Rectal smooth muscle tissue (tissue), 1 donor: ENCODE measurements around the gene SOX12.
"Not testable (repeated sequence)": the region's sequence is repeated elsewhere in the genome, so short reads cannot be mapped to it uniquely, and the experiment has no call there.

Experiments used
- H3K27ac ChIP-seq: one replicate; pipeline ENCODE4 v1.7.0; 2013; ENCODE audit warnings: low read depth, low read length, inconsistent platforms
- H3K27me3 ChIP-seq: one replicate; pipeline ENCODE4 v1.7.0; 2013; ENCODE audit warnings: low read length; ENCODE audit not compliant: control insufficient read depth, insufficient read depth
- H3K36me3 ChIP-seq: one replicate; pipeline ENCODE4 v1.7.0; 2013; ENCODE audit warnings: low read length; ENCODE audit not compliant: control insufficient read depth, insufficient read depth
- H3K4me1 ChIP-seq: one replicate; pipeline ENCODE4 v1.7.0; 2013; ENCODE audit warnings: low read length; ENCODE audit not compliant: control insufficient read depth, insufficient read depth
- H3K4me3 ChIP-seq: one replicate; pipeline ENCODE4 v1.7.0; 2013; ENCODE audit warnings: low read length
- H3K9ac ChIP-seq: one replicate; pipeline ENCODE4 v1.7.0; 2013; ENCODE audit warnings: low read length

The SOX12 gene

GRCh38 chr20:364905-365794 is 39.8 kb downstream of the SOX12 start:
- Histone ChIP-seq H3K4me1 (no peaks in the 10 kb centered on the region), H3K36me3 (no peaks in the 10 kb centered on the region), H3K4me3 (no peak overlapping the region), H3K27ac (no peak overlapping the region), H3K9ac (no peak overlapping the region), H3K27me3 (no peaks in the 10 kb centered on the region)

DNA sequence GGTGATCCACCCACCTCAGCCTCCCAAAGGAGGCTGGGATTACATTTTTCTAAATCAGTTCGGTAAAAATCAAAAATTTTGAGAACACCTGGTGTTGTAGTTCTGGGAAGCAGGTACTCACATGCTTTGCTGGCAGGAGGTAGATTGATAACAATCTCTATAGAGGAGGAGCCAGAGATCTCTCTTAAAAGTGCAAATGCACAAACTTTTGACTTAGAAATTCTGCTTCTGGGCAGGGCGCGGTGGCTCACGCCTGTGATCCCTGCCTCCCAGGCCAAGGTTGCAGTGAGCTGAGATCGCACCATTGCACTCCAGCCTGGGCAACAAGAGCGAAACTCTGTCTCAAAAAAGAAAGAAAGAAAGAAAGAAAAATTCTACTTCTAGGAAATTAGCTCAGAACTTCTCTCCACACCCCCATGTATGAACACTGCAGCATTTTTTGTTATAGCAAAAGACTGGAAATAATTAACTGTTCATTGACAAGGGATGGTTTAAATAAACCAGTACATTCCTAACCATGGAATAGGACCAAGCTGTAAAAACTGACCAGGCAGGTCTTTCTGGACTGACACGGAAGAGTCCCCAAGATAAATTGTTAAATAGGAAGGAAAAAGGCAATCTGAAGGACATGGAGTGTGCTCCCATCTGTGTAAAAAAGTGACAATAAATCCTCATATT is 40.8 kb downstream of the SOX12 start:
- no peak overlapping the region for H3K4me3 ChIP-seq
- H3K27ac ChIP-seq, result no peak overlapping the region
- no peaks in the 10 kb centered on the region for H3K36me3 ChIP-seq
- H3K27me3 ChIP-seq, result no peaks in the 10 kb centered on the region
- H3K4me1 ChIP-seq, result no peaks in the 10 kb centered on the region
- no peak overlapping the region for H3K9ac ChIP-seq

DNA sequence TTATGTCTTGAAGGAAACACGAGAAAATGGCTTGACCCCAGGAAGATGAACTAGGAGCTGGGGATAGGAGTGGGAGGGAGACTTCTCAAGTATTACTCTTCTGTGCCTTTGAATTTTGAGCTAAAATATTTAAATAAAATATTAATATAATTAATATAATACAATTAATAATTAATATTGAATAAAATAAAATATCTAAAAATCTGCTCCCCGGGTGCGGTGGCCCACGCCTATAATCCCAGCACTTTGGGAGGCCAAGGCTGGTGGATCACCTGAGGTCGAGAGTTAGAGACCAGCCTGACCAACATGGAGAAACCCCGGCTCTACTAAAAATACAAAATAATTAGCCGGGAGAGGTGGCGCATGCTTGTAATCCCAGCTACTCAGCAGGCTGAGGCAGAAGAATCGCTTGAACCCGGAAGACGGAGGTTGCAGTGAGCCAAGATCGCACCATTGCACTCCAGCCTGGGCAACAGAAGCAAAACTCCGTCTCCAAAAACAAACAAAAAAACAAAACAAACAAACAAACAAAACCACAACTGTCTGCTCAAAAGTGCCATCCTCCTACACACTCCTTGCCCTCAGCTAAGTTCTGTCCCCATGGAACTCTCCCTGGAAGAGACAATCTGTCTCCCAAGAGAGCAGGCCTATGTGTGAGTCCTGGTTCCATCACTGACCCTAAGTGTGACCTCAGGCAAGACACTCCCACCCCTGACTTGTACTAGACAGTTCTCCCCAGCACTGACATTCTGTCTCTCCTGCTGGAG is 41.5 kb downstream of the SOX12 start:
- Histone ChIP-seq H3K4me3 (no peak overlapping the region), H3K27me3 (no peaks in the 10 kb centered on the region), H3K4me1 (no peaks in the 10 kb centered on the region), H3K27ac (no peak overlapping the region), H3K9ac (no peak overlapping the region), H3K36me3 (no peaks in the 10 kb centered on the region)

GRCh38 chr20:367486-367887 is 42.1 kb downstream of the SOX12 start:
- no peak overlapping the region for H3K27ac ChIP-seq
- no peak overlapping the region for H3K9ac ChIP-seq
- no peaks in the 10 kb centered on the region for H3K4me1 ChIP-seq

DNA sequence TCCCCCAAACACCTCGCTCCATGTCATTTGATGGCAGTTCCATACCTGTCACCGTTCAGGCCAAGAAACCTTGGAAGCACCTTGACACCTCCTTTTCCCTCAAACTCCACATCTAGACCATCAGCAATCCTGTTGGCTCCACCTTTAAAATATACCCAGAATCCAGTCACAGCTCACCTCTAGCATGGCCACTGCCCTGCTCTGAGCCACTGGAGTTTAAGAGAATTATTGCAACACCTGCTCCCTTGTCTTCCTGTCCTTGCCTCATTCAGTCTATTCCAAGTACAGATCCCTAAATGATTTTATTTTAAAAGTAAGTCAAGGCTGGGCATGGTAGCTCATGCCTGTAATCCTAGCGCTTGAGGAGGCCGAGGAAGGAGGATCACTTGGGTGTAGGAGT is 43.6 kb downstream of the SOX12 start:
- Histone ChIP-seq H3K27me3 (no peaks in the 10 kb centered on the region), H3K27ac (no peak overlapping the region), H3K36me3 (no peaks in the 10 kb centered on the region), H3K4me3 (no peak overlapping the region), H3K9ac (no peak overlapping the region), H3K4me1 (no peaks in the 10 kb centered on the region)

More at GRCh38 chr20:367486-367887, 42.1 kb downstream of the SOX12 start:
- Histone ChIP-seq H3K4me3 (no peak overlapping the region), H3K36me3 (no peaks in the 10 kb centered on the region), H3K27me3 (no peaks in the 10 kb centered on the region)

DNA sequence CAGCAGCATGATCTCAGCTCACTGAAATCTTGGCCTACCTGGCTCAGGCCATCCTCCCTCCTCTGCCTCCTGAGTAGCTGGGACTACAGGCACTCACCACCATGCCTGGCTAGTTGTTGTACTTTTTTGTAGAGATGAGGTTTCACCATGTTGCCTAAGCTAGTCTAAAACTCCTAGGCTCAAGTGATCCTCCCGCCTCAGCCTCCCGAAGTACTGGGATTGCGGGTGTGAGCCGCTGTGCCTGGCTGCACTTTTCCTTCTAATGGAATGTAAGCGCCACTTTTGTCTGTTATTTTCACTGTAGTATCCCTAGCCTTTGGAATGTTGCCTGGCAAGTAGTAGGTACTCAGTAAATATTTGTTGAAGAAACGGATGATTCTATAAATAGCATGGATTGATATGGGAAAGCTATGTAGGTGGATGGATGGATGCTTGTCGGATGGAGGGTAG is 44.8 kb downstream of the SOX12 start:
- no peaks in the 10 kb centered on the region for H3K27me3 ChIP-seq
- no peaks in the 10 kb centered on the region for H3K36me3 ChIP-seq
- no peak overlapping the region for H3K4me3 ChIP-seq
- H3K9ac ChIP-seq, result no peak overlapping the region
- H3K4me1 ChIP-seq, result no peaks in the 10 kb centered on the region
- H3K27ac ChIP-seq, result no peak overlapping the region

DNA sequence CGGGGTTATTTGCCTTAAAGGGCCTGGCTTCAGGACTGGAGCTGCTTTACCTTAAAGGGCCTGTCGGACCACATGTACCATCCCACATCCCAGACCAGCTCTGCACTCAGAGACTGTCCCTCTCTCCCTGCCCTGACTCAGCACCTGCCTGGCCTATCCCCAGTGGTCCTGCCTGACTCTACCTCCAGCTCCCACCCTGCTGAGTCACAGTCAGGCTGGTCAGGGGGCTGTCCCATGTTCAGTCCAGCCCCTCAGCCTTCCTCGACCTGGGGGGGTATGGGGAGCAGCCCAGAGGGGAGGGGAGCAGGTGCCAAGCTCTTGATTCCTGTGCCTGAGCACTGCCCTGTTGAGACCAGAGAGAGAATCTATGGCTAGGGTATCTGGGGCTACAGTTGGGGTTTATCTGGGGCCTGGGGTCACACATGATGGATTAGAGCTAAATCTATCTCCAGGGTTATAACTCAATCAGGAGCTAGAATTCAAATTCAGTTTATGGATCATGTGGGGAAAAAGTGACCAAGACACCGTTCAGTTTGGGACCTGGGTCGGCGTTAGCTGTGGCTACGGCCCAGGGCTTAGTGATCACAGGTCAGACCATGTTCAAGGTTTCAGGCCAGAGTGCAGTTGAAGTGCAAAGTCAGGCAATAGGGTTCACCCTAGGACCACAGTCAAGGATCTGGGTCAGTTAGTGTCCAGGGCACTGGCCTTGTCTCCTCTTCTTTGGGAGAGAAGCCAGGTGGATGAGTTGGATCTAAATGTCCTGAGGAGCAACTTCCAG is 45.8 kb downstream of the SOX12 start:
- Histone ChIP-seq H3K9ac (no peak overlapping the region), H3K4me1 (no peaks in the 10 kb centered on the region), H3K27ac (no peak overlapping the region), H3K36me3 (no peaks in the 10 kb centered on the region), H3K27me3 (no peaks in the 10 kb centered on the region), H3K4me3 (no peak overlapping the region)

GRCh38 chr20:371755-372542 is 46.6 kb downstream of the SOX12 start:
- Histone ChIP-seq H3K27ac (no peak overlapping the region), H3K4me1 (no peaks in the 10 kb centered on the region), H3K27me3 (no peaks in the 10 kb centered on the region), H3K36me3 (no peaks in the 10 kb centered on the region), H3K4me3 (no peak overlapping the region), H3K9ac (no peak overlapping the region)

DNA sequence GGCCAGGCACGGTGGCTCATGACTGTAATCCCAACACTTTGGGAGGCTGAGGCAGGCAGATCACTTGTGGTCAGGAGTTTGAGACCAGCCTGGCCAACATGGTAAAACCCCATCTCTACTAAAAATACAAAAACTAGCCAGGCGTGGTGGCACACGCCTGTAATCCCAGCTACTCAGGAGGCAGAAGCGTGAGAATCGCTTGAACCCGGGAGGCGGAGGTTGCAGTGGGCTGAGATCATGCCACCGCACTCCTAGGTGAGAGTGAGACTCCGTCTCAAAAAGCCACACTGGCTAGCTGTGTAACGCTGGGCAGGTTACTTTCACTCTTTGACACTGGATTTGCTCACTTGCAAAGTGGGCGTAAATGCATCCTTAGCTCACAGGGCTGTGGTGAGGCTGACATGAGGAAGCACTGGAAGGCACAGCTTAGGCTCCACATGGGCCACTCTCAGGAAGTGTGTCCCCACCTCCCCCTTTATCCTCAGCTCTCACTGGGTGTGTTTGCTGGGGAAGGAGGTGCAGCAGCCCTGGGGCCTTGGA is 47.3 kb downstream of the SOX12 start:
- not testable (repeated sequence) for H3K27ac ChIP-seq, H3K4me1 ChIP-seq, H3K36me3 ChIP-seq, H3K27me3 ChIP-seq, H3K4me3 ChIP-seq, H3K9ac ChIP-seq

DNA sequence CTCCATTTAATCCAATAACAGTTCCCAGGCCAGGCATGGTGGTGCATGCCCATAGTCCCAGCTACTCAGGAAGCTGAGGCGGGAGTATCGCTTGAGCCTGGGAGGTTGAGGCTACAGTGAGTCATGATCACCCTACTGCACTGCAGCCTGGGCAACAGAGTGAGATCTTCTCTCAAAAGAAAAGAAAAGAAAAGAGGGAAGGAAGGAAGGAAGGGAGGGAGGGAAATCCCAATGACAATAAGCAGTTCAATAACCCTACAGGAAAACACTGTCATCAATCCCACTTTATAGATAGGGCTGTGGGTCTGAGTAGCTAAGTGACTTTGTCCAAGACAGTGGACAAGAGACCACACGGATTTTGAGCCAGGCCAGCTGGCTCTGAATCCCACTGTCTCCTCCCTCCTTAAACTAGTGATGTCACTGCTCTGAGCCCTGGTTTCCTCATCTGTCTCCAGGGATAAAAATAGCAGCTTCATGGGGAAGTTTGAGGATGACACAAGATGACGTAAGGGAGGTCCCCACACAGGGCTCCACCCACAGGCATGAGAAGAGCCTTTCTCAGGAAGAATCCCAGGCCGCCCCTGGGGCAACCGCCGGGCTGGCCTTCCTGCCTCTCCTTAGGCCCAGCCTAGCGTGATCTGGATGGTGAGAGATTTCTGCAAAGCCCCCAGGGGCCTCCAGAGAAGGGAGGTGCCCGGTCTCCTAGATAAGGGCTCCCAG is 48.0 kb downstream of the SOX12 start:
- no peak overlapping the region for H3K9ac ChIP-seq
- H3K4me3 ChIP-seq, result no peak overlapping the region
- H3K27me3 ChIP-seq, result no peaks in the 10 kb centered on the region
- H3K36me3 ChIP-seq, result no peaks in the 10 kb centered on the region
- no peaks in the 10 kb centered on the region for H3K4me1 ChIP-seq
- H3K27ac ChIP-seq, result no peak overlapping the region
